Left renal cortex interstitium (tissue), 4 donors: Measurements from ENCODE around the gene DPP7. TPM values are rescaled to one million over a fixed set of nuclear protein-coding genes. Genes with fewer than 3 reads are reported as not detected.

Experiments used
- DNase-seq, 4 donors: peaks; one replicate each; pipeline ENCODE4 v3.0.0-alpha.2; 2013; ENCODE audit warnings: low read depth in 4 of 4, low spot score in 2 of 4, missing footprints in 1 of 4
- polyA plus RNA-seq, 4 donors: library from polyadenylated mRNA; unstranded; fragments of 120-200 nt; gene quantifications; one replicate each; pipeline ENCODE4 v1.2.1, GENCODE V29; 2013; ENCODE audit not compliant: insufficient read length in 4 of 4

The DPP7 gene
- polyA plus RNA-seq, 4 donors = 14.5 to 31.9 (median 25.1) TPM

DNA sequence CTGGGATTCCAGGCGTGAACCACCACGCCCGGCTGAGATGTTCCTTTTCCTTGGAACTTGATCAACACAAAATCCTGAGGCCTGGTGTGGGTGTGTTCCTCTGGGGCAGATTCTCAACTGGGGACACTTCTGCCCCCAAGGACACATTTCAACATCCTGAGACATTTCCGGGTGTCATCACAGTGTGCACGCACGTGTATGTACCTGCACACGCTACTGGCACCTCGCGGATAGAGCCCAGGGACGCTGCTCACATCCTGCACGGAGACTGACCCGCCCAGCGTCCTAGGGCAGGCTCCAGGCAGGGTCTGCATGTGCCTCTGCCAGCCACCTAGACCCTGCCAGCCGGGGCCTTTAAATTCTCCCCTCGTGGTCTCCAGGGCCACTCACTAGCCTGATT lies 52.1 kb downstream of the DPP7 start:
- DNase-seq = no peak

Other genes with a start within 250 kb of the DPP7 start
- 100 to 1,000 TPM; 342 to 455 (median 391) TPM for gene EDF1, start 248.4 kb downstream of the DPP7 start, polyA plus RNA-seq
- 10 to 100 TPM; 11.2 to 17.9 (median 14.8) TPM for gene TRAF2, start 228.2 kb downstream of the DPP7 start, polyA plus RNA-seq
- 10 to 100 TPM; 37.8 to 69.9 (median 60.6) TPM for gene FBXW5, start 170.0 kb downstream of the DPP7 start, polyA plus RNA-seq
- gene C8G, start 169.5 kb downstream of the DPP7 start, polyA plus RNA-seq = 1 to 10 TPM in 2 of 4 donors, under 1 TPM in 2; 0.51 to 1.2 (median 1.0) TPM
- gene LCN12, start 162.5 kb downstream of the DPP7 start, polyA plus RNA-seq = 10 to 100 TPM; 15.7 to 53.5 (median 30.7) TPM
- gene PTGDS, start 137.2 kb downstream of the DPP7 start, polyA plus RNA-seq = 10 to 100 TPM; 34.0 to 80.6 (median 34.4) TPM
- gene LCNL1, start 131.7 kb downstream of the DPP7 start, polyA plus RNA-seq = under 1 TPM in 3 of 4 donors, not detected in 1; 0.08 to 0.41 (median 0.17) TPM
- 10 to 100 TPM; 22.4 to 53.2 (median 41.4) TPM for gene PAXX, start 122.3 kb downstream of the DPP7 start, polyA plus RNA-seq
- 1 to 10 TPM in 1 of 4 donors, under 1 TPM in 3; 0.49 to 1.2 (median 0.74) TPM for gene CLIC3, start 118.2 kb downstream of the DPP7 start, polyA plus RNA-seq
- 10 to 100 TPM; 36.4 to 60.9 (median 55.4) TPM for gene ABCA2, start 86.5 kb downstream of the DPP7 start, polyA plus RNA-seq
- gene FUT7, start 82.6 kb downstream of the DPP7 start, polyA plus RNA-seq = under 1 TPM in 2 of 4 donors, not detected in 2; 0.08 to 0.12 TPM
- 10 to 100 TPM; 19.8 to 46.8 (median 34.4) TPM for gene NPDC1, start 68.6 kb downstream of the DPP7 start, polyA plus RNA-seq
- 1 to 10 TPM; 2.8 to 6.0 (median 5.1) TPM for gene ENTPD2, start 60.7 kb downstream of the DPP7 start, polyA plus RNA-seq
- 10 to 100 TPM in 1 of 4 donors, 1 to 10 TPM in 3; 5.5 to 10.0 (median 8.6) TPM for gene SAPCD2, start 44.2 kb downstream of the DPP7 start, polyA plus RNA-seq
- gene UAP1L1, start 37.2 kb downstream of the DPP7 start, polyA plus RNA-seq = 1 to 10 TPM; 4.2 to 7.4 (median 5.9) TPM
- gene MAN1B1, start 27.7 kb downstream of the DPP7 start, polyA plus RNA-seq = 10 to 100 TPM; 46.5 to 70.7 (median 63.1) TPM
- gene GRIN1, start 24.4 kb upstream of the DPP7 start, polyA plus RNA-seq = under 1 TPM in 3 of 4 donors, not detected in 1; 0.06 to 0.60 (median 0.20) TPM
- gene LRRC26, start 55.3 kb upstream of the DPP7 start, polyA plus RNA-seq = under 1 TPM in 3 of 4 donors, not detected in 1; 0.12 to 0.29 (median 0.17) TPM
- gene TMEM210, start 57.3 kb upstream of the DPP7 start, polyA plus RNA-seq = under 1 TPM in 1 of 4 donors, not detected in 3; 0.16 TPM
- gene ANAPC2, start 73.8 kb upstream of the DPP7 start, polyA plus RNA-seq = 10 to 100 TPM; 31.3 to 56.1 (median 44.4) TPM
- 10 to 100 TPM; 44.5 to 78.1 (median 56.9) TPM for gene SSNA1, start 73.9 kb upstream of the DPP7 start, polyA plus RNA-seq
- gene TPRN, start 86.0 kb upstream of the DPP7 start, polyA plus RNA-seq = 10 to 100 TPM; 12.8 to 15.4 (median 14.7) TPM
- 10 to 100 TPM; 37.2 to 53.2 (median 43.5) TPM for gene TMEM203, start 90.9 kb upstream of the DPP7 start, polyA plus RNA-seq
- 10 to 100 TPM in 3 of 4 donors, 1 to 10 TPM in 1; 7.0 to 20.2 (median 14.5) TPM for gene NDOR1, start 91.0 kb upstream of the DPP7 start, polyA plus RNA-seq
- gene RNF208, start 107.5 kb upstream of the DPP7 start, polyA plus RNA-seq = 10 to 100 TPM in 3 of 4 donors, 1 to 10 TPM in 1; 5.4 to 15.1 (median 13.1) TPM
- gene CYSRT1, start 110.4 kb upstream of the DPP7 start, polyA plus RNA-seq = 10 to 100 TPM in 2 of 4 donors, 1 to 10 TPM in 2; 5.1 to 20.9 (median 12.5) TPM
- gene RNF224, start 112.8 kb upstream of the DPP7 start, polyA plus RNA-seq = 10 to 100 TPM in 2 of 4 donors, 1 to 10 TPM in 2; 3.6 to 20.1 (median 12.5) TPM
- gene SLC34A3, start 116.2 kb upstream of the DPP7 start, polyA plus RNA-seq = 10 to 100 TPM in 2 of 4 donors, 1 to 10 TPM in 2; 4.4 to 15.4 (median 8.9) TPM
- gene TUBB4B, start 126.6 kb upstream of the DPP7 start, polyA plus RNA-seq = 100 to 1,000 TPM; 324 to 444 (median 393) TPM
- 1 to 10 TPM; 1.0 to 3.5 (median 2.3) TPM for gene STPG3, start 136.6 kb upstream of the DPP7 start, polyA plus RNA-seq
- gene NELFB, start 140.6 kb upstream of the DPP7 start, polyA plus RNA-seq = 10 to 100 TPM; 49.5 to 67.0 (median 56.4) TPM
- 1 to 10 TPM; 3.9 to 8.5 (median 6.3) TPM for gene TOR4A, start 163.0 kb upstream of the DPP7 start, polyA plus RNA-seq
- gene NRARP, start 187.5 kb upstream of the DPP7 start, polyA plus RNA-seq = 1 to 10 TPM; 5.7 to 8.5 (median 8.2) TPM